Measurements from ENCODE around the gene HDLBP. TPM values are rescaled to one million over a fixed set of nuclear protein-coding genes. Genes with fewer than 3 reads are reported as not detected.
A peak's percentile ranks its signal among the peaks of the same experiment; 100 is the strongest.

HDLBP gene
- total and polyA plus RNA-seq, 10 of the 15 experiments (the other 5 are each of a cell fraction or from before 2014, with no cell fraction given): 19.5 to 383 (median 249) TPM

DNA sequence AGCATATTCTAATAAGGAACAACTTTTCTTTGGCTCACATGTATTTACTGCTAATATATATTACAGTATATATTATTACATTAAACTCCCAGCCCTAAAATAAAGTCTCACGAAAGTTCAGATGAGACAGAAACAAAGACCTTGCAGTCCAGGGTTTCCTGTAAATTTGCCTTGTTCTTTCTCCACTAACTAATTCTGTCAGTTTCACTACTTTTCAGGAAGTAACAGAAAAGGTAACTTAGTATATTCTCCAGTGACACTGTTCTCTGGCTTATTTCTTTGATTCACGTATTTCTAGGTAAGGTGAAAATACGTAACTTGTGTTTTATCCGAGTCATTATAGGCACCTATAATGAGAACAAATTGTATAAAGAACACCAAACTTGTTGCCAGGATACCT lies 35.2 kb downstream of the HDLBP start:
- CTCF ChIA-PET: interaction anchor here (1.2 to 1.9 kb wide), 4 partner anchors 13 to 111 kb away, joined by 3 to 5 read pairs (median 4); no protein-coding TSS in a partner anchor
- peaks cover 12% of the 10 kb centered on the region for H3K4me1 ChIP-seq (ENCODE audit: control insufficient read depth, insufficient read depth, low read length)
- RAD21 ChIA-PET (ENCODE audit: unreplicated experiment): interaction anchor here (1.1 to 1.6 kb wide), 2 partner anchors 42 to 83 kb away, joined by 3 read pairs; no protein-coding TSS in a partner anchor
- no peak overlapping the region for H3K9ac ChIP-seq (ENCODE audit: control insufficient read depth, insufficient read depth, low read length)
- H4K20me1 ChIP-seq (ENCODE audit: control insufficient read depth, insufficient read depth): no peaks in the 10 kb centered on the region
- TF ChIP-seq, protein P1, sequence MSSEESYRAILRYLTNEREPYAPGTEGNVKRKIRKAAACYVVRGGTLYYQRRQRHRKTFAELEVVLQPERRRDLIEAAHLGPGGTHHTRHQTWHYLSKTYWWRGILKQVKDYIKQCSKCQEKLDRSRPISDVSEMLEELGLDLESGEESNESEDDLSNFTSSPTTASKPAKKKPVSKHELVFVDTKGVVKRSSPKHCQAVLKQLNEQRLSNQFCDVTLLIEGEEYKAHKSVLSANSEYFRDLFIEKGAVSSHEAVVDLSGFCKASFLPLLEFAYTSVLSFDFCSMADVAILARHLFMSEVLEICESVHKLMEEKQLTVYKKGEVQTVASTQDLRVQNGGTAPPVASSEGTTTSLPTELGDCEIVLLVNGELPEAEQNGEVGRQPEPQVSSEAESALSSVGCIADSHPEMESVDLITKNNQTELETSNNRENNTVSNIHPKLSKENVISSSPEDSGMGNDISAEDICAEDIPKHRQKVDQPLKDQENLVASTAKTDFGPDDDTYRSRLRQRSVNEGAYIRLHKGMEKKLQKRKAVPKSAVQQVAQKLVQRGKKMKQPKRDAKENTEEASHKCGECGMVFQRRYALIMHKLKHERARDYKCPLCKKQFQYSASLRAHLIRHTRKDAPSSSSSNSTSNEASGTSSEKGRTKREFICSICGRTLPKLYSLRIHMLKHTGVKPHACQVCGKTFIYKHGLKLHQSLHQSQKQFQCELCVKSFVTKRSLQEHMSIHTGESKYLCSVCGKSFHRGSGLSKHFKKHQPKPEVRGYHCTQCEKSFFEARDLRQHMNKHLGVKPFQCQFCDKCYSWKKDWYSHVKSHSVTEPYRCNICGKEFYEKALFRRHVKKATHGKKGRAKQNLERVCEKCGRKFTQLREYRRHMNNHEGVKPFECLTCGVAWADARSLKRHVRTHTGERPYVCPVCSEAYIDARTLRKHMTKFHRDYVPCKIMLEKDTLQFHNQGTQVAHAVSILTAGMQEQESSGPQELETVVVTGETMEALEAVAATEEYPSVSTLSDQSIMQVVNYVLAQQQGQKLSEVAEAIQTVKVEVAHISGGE (CRISPR knock-in tag; IDR thresholded peaks at IDR 0.05): no peak
- no peak for TF ChIP-seq RAD51 (IDR thresholded peaks at IDR 0.05)
- no peak for TF ChIP-seq TCF12 (IDR thresholded peaks at IDR 0.05; ENCODE audit: low read depth, low read length)
- no peak for TF ChIP-seq IRF4 (IDR thresholded peaks at IDR 0.05; ENCODE audit: low read depth, low read length)
- TF ChIP-seq NFIC (IDR thresholded peaks at IDR 0.05; ENCODE audit: low read depth, low read length): no peak
- TF ChIP-seq SREBF1 (IDR thresholded peaks at IDR 0.05; ENCODE audit: low read length): no peak
- ATAC-seq (peak; percentile 69), FAIRE-seq (no peak), DNase-seq (ENCODE audit: low read depth, low spot score) (no peak)
- 0 out of 2 replicates have a peak overlapping the region, but pooled peaks have one; percentile 34 for H3K4me3 ChIP-seq
- peak overlapping the region; percentile 2; the same call in 1 of the 2 replicates for H3K27ac ChIP-seq (ENCODE audit: control insufficient read depth, insufficient read depth)
- H3K27me3 ChIP-seq (replicated peaks in 1 of 2; ENCODE audit: control insufficient read depth in 2 of 2, insufficient read depth in 2 of 2, low read length in 1 of 2): no peaks in the 10 kb centered on the region
- WGBS (ENCODE audit: insufficient coverage, insufficient replicate concordance, low lambda C conversion rate, missing lambda C conversion rate): 46% methylated on average over 4 of the region's 4 CpGs
- SMC1A ChIA-PET (ENCODE audit: uncharacterized antibody, unreplicated experiment): interaction anchor here (0.7 to 1.6 kb wide), 5 partner anchors 10 to 61 kb away, joined by 3 to 11 read pairs (median 4); no protein-coding TSS in a partner anchor
- H3K36me3 ChIP-seq (ENCODE audit: control insufficient read depth in 2 of 2, insufficient read depth in 2 of 2, low read length in 1 of 2): peaks cover 0 to 2% of the 10 kb centered on the region in 2 experiments; a peak in 3 of 4 replicates
- no peaks in the 10 kb centered on the region; the same call in 2 of the 3 replicates for H3K9me3 ChIP-seq (replicated peaks; ENCODE audit: control insufficient read depth, insufficient read depth, low read length)
- no TSS peak for BruUV-seq (replicated peaks)
- intact Hi-C loops (cut with micrococcal nuclease; ENCODE audit: unreplicated experiment): no loop called here
- in situ Hi-C loops (cut with MboI): no loop called here
- POLR2A ChIA-PET: interaction anchor here (0.6 to 1.6 kb wide), 3 partner anchors 31 to 44 kb away, joined by 3 read pairs; no protein-coding TSS in a partner anchor
- peak overlapping the region; percentile 39 for H3K4me2 ChIP-seq (ENCODE audit: control insufficient read depth, insufficient read depth)
- no peak overlapping the region for H2AFZ ChIP-seq (ENCODE audit: control insufficient read depth, low read depth, low read length)
- H3K79me2 ChIP-seq (ENCODE audit: control insufficient read depth, insufficient read depth, low read length): peaks cover 75% of the 10 kb centered on the region

Data from GM12878 (cell line).